SK-N-SH (cell line): Measurements from ENCODE around the gene NME9. TPM values are rescaled to one million over a fixed set of nuclear protein-coding genes. Genes with fewer than 3 reads are reported as not detected.

ENCODE experiments used
- CTCF ChIA-PET: fragments of 300-600, 350-600 bp; formaldehyde crosslinking; extraction: SDS; loops from one replicate; lab custom pipeline; 2021; lab: Yijun Ruan, JAX
- POLR2A ChIA-PET: fragments of 350-600 bp; sonication (Branson Sonifier 250); formaldehyde crosslinking; extraction: SDS; loops from one replicate; lab custom pipeline; 2020; ENCODE audit warnings: antibody characterized with exemption, inconsistent platforms; lab: Yijun Ruan, JAX
- DNase-seq: peaks from one replicate; pipeline ENCODE4 v3.0.0; 2012
- H2AFZ ChIP-seq: fragments of 200-600 bp; sonication (generic); 2 replicates; pipeline ENCODE4 v1.8.1; 2016; ENCODE audit warnings: antibody characterized with exemption, mild to moderate bottlenecking, low read depth
- H3F3A ChIP-seq: fragments of 200-600 bp; sonication (generic); replicated peaks from 2 replicates; pipeline ENCODE3; 2016; ENCODE audit warnings: antibody characterized with exemption, mild to moderate bottlenecking; ENCODE audit not compliant: insufficient read depth
- H3K27ac ChIP-seq, 2 experiments: fragments of 200-500 bp in 1 of 2; fragments of 200-600 bp in 1 of 2; sonication (Bioruptor generic) in 1 of 2; sonication (generic), shearing (Covaris generic) in 1 of 2; 2 replicates each; pipeline versions ENCODE4 v1.5.1 to v1.6.1; 2014 to 2016; ENCODE audit warnings: low read depth in 2 of 2, inconsistent platforms in 1 of 2, low read length in 1 of 2, mild to moderate bottlenecking in 1 of 2, mixed read lengths in 1 of 2
- H3K27me3 ChIP-seq: fragments of 200-600 bp; sonication (generic), shearing (Covaris generic); 2 replicates; pipeline ENCODE4 v1.6.1; 2016; ENCODE audit warnings: mixed run types; ENCODE audit not compliant: insufficient read depth
- H3K36me3 ChIP-seq, 2 experiments: fragments of 200-500 bp in 1 of 2; fragments of 200-600 bp in 1 of 2; sonication (Bioruptor generic) in 1 of 2; sonication (generic) in 1 of 2; replicated peaks in 1 of 2; 2 replicates each; pipeline versions ENCODE3 to v1.5.1; 2014 to 2016; ENCODE audit warnings: low read length in 1 of 2, mild to moderate bottlenecking in 1 of 2; ENCODE audit not compliant: insufficient read depth in 2 of 2, control insufficient read depth in 1 of 2
- H3K4me1 ChIP-seq, 2 experiments: fragments of 200-500 bp in 1 of 2; fragments of 200-600 bp in 1 of 2; sonication (Bioruptor generic) in 1 of 2; sonication (generic), shearing (Covaris generic) in 1 of 2; 2 replicates each; pipeline versions ENCODE4 v1.5.1 to v1.6.1; 2014 to 2016; ENCODE audit warnings: low read depth in 1 of 2, low read length in 1 of 2, mixed run types in 1 of 2; ENCODE audit not compliant: insufficient read depth in 2 of 2, control insufficient read depth in 1 of 2
- H3K4me2 ChIP-seq: fragments of 200-600 bp; sonication (generic), shearing (Covaris generic); 2 replicates; pipeline ENCODE4 v1.6.1; 2017; ENCODE audit warnings: mixed run types
- H3K4me3 ChIP-seq, 2 experiments: fragments of 200-500 bp in 1 of 2; fragments of 200-600 bp in 1 of 2; sonication (Bioruptor generic) in 1 of 2; sonication (generic), shearing (Covaris generic) in 1 of 2; 2 replicates each; pipeline versions ENCODE4 v1.5.1 to v1.8.1; 2014 to 2016; ENCODE audit warnings: low read depth in 2 of 2, inconsistent platforms in 1 of 2, low read length in 1 of 2, mild to moderate bottlenecking in 1 of 2, mixed read lengths in 1 of 2, moderate library complexity in 1 of 2
- H3K79me2 ChIP-seq: fragments of 200-600 bp; sonication (generic); 2 replicates; pipeline ENCODE4 v1.8.1; 2017; ENCODE audit warnings: mild to moderate bottlenecking; ENCODE audit not compliant: insufficient read depth
- H3K9ac ChIP-seq: fragments of 200-600 bp; sonication (generic); 2 replicates; pipeline ENCODE4 v1.6.1; 2017; ENCODE audit warnings: mixed run types
- H3K9me2 ChIP-seq: fragments of 200-600 bp; sonication (generic); 2 replicates; pipeline ENCODE4 v1.6.1; 2017; ENCODE audit warnings: mixed run types
- H3K9me3 ChIP-seq: fragments of 200-600 bp; sonication (generic); 2 replicates; pipeline ENCODE4 v1.6.1; 2017; ENCODE audit warnings: mixed run types, mild to moderate bottlenecking, moderate library complexity
- H4K20me1 ChIP-seq: fragments of 200-600 bp; sonication (generic); 2 replicates; pipeline ENCODE4 v1.6.1; 2017; ENCODE audit warnings: mild to moderate bottlenecking, mixed run types; ENCODE audit not compliant: insufficient read depth
- CTCF ChIP-seq: fragments of 200-600 bp; sonication (generic); IDR thresholded peaks from 2 replicates; pipeline ENCODE4 v1.6.1; 2017; ENCODE audit warnings: antibody characterized with exemption, mild to moderate bottlenecking, moderate library complexity
- ELF1 ChIP-seq: IDR thresholded peaks from 2 replicates; pipeline ENCODE4 v1.4.0; 2012
- GABPA ChIP-seq: IDR thresholded peaks from 2 replicates; pipeline ENCODE4 v1.4.0; 2012; ENCODE audit warnings: low read depth, mild to moderate bottlenecking
- IRF3 ChIP-seq: fragments of 150-350 bp; IDR thresholded peaks from 2 replicates; pipeline ENCODE4 v1.6.1; 2016; ENCODE audit warnings: mild to moderate bottlenecking, low read depth, low read length
- MAX ChIP-seq: IDR thresholded peaks from 2 replicates; pipeline ENCODE4 v1.4.0; 2012; ENCODE audit warnings: low read depth
- MEF2A ChIP-seq: IDR thresholded peaks from 2 replicates; pipeline ENCODE4 v1.4.0; 2012; ENCODE audit warnings: low read depth, borderline replicate concordance
- RAD21 ChIP-seq: IDR thresholded peaks from 2 replicates; pipeline ENCODE4 v1.6.1; 2012; ENCODE audit warnings: mild to moderate bottlenecking, low read length
- SMC3 ChIP-seq: IDR thresholded peaks from 2 replicates; pipeline ENCODE4 v1.6.1; 2012; ENCODE audit warnings: low read depth, low read length, improper control_type of control experiment
- TCF12 ChIP-seq: IDR thresholded peaks from 2 replicates; pipeline ENCODE4 v1.4.0; 2012
- TEAD4 ChIP-seq: IDR thresholded peaks from 2 replicates; pipeline ENCODE4 v1.4.0; 2012; ENCODE audit warnings: mild to moderate bottlenecking, borderline replicate concordance; ENCODE audit not compliant: insufficient read depth
- USF1 ChIP-seq: IDR thresholded peaks from 2 replicates; pipeline ENCODE4 v1.4.0; 2012; ENCODE audit warnings: low read depth, borderline replicate concordance
- USF2 ChIP-seq: fragments of 150-350 bp; IDR thresholded peaks from 2 replicates; pipeline ENCODE4 v1.6.1; 2017; ENCODE audit warnings: antibody characterized with exemption, low read length, low read depth, borderline replicate concordance
- YY1 ChIP-seq: IDR thresholded peaks from 2 replicates; pipeline ENCODE4 v1.4.0; 2012; ENCODE audit warnings: low read depth, mild to moderate bottlenecking
- WGBS: methylation state at CpG from one replicate; pipeline ENCODE4 v1.1.6; 2017; ENCODE audit warnings: low lambda C conversion rate; 5-methylcytosine and 5-hydroxymethylcytosine counted together
- polyA plus RNA-seq, 3 experiments: library from polyadenylated mRNA; depleted of rRNA; stranded (reverse); fragments of >200 nt; gene quantifications; 2 replicates each; pipeline ENCODE4 v1.2.3, GENCODE V29; 2012

Gene NME9
- polyA plus RNA-seq, 1 of the 3 experiments (the other 2 are of a cell fraction) = 0.43 TPM

GRCh38 chr3:138348754-138349739, 19.4 kb upstream of the NME9 start:
- WGBS = 20% methylated on average over 25 of the region's 58 CpGs
- Histone ChIP-seq H2AFZ (peak overlapping the region; percentile 98; the same call in 1 of the 2 replicates), H4K20me1 (no peaks in the 10 kb centered on the region), H3K9me3 (no peaks in the 10 kb centered on the region), H3K27ac (peak overlapping the region; percentile 66 to 67; a peak in 3 of 4 replicates), H3K4me2 (peak overlapping the region; percentile 93), H3K79me2 (peaks cover 3% of the 10 kb centered on the region; the same call in 1 of the 2 replicates), H3K9me2 (no peaks in the 10 kb centered on the region), H3K9ac (peak overlapping the region; percentile 85; the same call in 1 of the 2 replicates), H3K36me3 (no peaks in the 10 kb centered on the region), H3K4me3 (peak overlapping the region; percentile 68 to 92), H3K4me1 (peaks cover 4 to 9% of the 10 kb centered on the region in 2 experiments; a peak in 1 of 4 replicates), H3F3A (peaks cover 11% of the 10 kb centered on the region), H3K27me3 (no peaks in the 10 kb centered on the region)
- no peak for TF ChIP-seq TEAD4
- TF ChIP-seq USF1 = no peak
- no peak for TF ChIP-seq SMC3
- no peak for TF ChIP-seq IRF3
- TF ChIP-seq MAX = no peak
- TF ChIP-seq YY1 = no peak
- DNase-seq = peak; percentile 76
- ChIA-PET POLR2A (interaction anchor here (1.0 kb wide), 3 partner anchors 19 to 223 kb away, joined by 3 to 4 read pairs (median 3); partner anchors contain the start of genes DBR1 and NME9), CTCF (interaction anchor here (0.6 to 2.1 kb wide), 14 partner anchors 10 to 574 kb away, joined by 3 to 27 read pairs (median 5); partner anchors contain the start of gene NME9)

- H3K9me2 ChIP-seq = no peaks in the 10 kb centered on the region
- no peaks in the 10 kb centered on the region for H4K20me1 ChIP-seq
- H3K79me2 ChIP-seq = peaks cover 3% of the 10 kb centered on the region; the same call in 1 of the 2 replicates
- peak within 1 kb of the TSS; percentile 68 to 92 for H3K4me3 ChIP-seq
- peak within 1 kb of the TSS; percentile 93 for H3K4me2 ChIP-seq
- H3K27ac ChIP-seq = peak within 1 kb of the TSS; percentile 66 to 67
- no peaks in the 10 kb centered on the region for H3K36me3 ChIP-seq
- H3K9me3 ChIP-seq = no peaks in the 10 kb centered on the region
- H2AFZ ChIP-seq = peak within 1 kb of the TSS; percentile 98
- DNase-seq = peak; percentile 91
- H3K4me1 ChIP-seq = peaks cover 4 to 9% of the 10 kb centered on the region in 2 experiments; a peak in 1 of 4 replicates
- CTCF ChIA-PET = interaction anchor here (0.7 to 2.1 kb wide), 15 partner anchors 9 to 553 kb away, joined by 3 to 27 read pairs (median 4); no protein-coding TSS in a partner anchor
- under 1% methylated on average over 33 of the region's 93 CpGs for WGBS
- no peaks in the 10 kb centered on the region for H3K27me3 ChIP-seq
- POLR2A ChIA-PET = interaction anchor here (0.8 to 1.0 kb wide), 4 partner anchors 16 to 222 kb away, joined by 3 to 4 read pairs (median 3); partner anchors contain the start of genes DBR1 and NME9
- H3F3A ChIP-seq = peaks cover 11% of the 10 kb centered on the region
- peak within 1 kb of the TSS; percentile 85 for H3K9ac ChIP-seq
- TF ChIP-seq ELF1 = no peak
- TF ChIP-seq MEF2A = peak; percentile 59; the same call in 1 of the 2 replicates
- no peak for TF ChIP-seq TCF12
- peak; percentile 17; the same call in 1 of the 2 replicates for TF ChIP-seq SMC3
- peak; percentile 56 for TF ChIP-seq CTCF
- peak; percentile 55 for TF ChIP-seq RAD21
- TF ChIP-seq USF2 = no peak
- peak; percentile 42; the same call in 1 of the 2 replicates for TF ChIP-seq GABPA
Measured at GRCh38 chr3:138347960-138348753, 18.5 kb upstream of the NME9 start, which contains the start of gene MRAS. TSS of gene MRAS (plus strand) at chr3:138348579. CDS start at chr3:138372884, 24,305 bp downstream.
